ENCODE measurements around the gene ODAD3.

- TF ChIP-seq, protein P1, sequence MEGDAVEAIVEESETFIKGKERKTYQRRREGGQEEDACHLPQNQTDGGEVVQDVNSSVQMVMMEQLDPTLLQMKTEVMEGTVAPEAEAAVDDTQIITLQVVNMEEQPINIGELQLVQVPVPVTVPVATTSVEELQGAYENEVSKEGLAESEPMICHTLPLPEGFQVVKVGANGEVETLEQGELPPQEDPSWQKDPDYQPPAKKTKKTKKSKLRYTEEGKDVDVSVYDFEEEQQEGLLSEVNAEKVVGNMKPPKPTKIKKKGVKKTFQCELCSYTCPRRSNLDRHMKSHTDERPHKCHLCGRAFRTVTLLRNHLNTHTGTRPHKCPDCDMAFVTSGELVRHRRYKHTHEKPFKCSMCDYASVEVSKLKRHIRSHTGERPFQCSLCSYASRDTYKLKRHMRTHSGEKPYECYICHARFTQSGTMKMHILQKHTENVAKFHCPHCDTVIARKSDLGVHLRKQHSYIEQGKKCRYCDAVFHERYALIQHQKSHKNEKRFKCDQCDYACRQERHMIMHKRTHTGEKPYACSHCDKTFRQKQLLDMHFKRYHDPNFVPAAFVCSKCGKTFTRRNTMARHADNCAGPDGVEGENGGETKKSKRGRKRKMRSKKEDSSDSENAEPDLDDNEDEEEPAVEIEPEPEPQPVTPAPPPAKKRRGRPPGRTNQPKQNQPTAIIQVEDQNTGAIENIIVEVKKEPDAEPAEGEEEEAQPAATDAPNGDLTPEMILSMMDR (IDR thresholded peaks at IDR 0.05) = no peak
- TF ChIP-seq EZH2 (IDR thresholded peaks at IDR 0.05; ENCODE audit: borderline replicate concordance, insufficient read depth, low read depth, low read length, poor library complexity, severe bottlenecking) = no peak
Measured at GRCh38 chr19:11390933-11391680, 43.8 kb downstream of the ODAD3 start.
